GM19395 (cell line): ENCODE measurements around the gene HMGA1.

Experiments
- ATAC-seq: cut with Tn5 transposase; IDR thresholded peaks from one replicate; pipeline ENCODE4 v1.9.1; 2021; ENCODE audit warnings: mild to moderate bottlenecking, moderate library complexity; ENCODE audit not compliant: unreplicated experiment

HMGA1 gene

DNA sequence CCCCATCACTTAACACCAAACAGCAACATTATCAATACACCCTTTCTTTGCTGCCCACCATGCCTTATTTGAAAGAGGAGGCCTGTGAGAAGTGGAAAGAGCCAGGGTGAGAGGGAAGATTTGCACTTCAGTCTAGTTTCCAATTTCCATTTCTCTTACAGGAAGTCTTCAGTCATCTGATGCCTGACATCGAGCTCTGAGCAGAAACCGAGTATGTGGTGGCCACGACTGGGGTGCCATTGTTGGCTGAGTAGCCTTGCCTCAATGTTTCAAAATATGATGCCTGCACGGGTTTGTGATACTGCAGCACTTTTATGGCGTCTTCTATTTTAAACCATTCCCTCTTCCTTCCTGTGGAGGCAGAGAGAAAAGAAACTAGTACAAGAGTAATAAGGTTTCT lies 51.9 kb downstream of the HMGA1 start:
- ATAC-seq, result no peak

DNA sequence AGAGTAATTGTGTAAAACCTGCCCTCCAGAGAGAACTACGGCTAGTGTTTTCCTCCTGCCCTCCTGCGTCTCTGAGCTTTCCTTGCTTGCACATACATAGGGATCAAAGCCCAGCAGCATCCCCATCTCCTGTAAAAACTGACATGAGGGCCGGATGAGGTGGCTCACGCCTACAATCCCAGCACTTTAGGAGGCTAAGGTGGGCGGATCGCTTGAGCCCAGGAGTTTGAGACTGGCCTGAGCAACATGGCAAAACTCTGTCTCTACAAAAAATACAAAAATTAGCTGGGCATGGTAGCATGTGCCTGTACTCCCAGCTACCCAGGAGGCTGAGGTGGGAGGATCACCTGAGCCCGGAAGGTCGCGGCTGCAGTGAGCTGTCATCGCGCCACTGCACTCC lies 52.5 kb downstream of the HMGA1 start:
- no peak for ATAC-seq

DNA sequence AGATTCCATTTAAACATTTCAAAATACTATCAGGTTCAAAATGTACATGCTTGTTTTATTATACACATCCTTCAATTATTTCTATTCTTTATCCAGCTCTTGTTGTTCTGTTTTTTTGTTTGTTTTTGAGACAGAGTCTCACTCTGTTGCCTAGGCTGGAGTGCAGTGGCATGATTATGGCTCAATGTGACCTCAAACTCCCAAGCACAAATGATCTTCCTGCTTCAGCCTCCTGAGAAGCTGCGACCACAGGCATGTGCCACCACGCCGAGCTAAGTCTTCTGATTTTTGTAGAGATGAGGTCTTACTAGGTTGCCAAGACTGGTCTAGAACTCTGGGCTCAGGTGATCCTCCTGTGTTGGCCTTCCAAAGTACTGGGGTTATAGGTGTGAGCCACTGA lies 56.3 kb downstream of the HMGA1 start:
- no peak for ATAC-seq

DNA sequence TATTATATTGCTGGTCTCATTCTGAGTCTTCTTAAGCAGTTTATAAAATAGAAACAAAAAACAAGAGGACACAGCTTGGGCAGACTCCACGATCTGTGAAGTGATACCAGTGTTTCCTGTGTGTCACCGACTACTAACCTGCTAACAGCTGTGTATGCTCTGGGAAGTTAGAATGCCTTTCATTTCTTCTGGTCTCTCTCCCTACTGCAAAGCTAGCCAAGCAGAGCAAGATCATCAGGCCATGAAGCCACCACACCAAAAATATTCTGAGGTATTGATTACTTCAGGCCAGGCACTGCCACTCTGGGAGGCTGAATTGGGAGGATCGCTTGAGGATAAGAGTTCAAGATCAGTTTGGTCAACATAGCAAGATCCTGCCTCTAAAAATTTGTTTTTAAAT lies 59.0 kb downstream of the HMGA1 start:
- ATAC-seq, result peak; percentile 92
